HAP-1 (cell line): ENCODE measurements around the gene GRAPL.
"Not testable (repeated sequence)": the region's sequence is repeated elsewhere in the genome, so short reads cannot be mapped to it uniquely, and the experiment has no call there.

Source experiments
- DNase-seq, 2 experiments: peaks; one replicate each; pipeline ENCODE4 v3.0.0-alpha.2; 2016 to 2020; ENCODE audit warnings: low spot score in 2 of 2
- H3K27me3 ChIP-seq: fragments of 250-450 bp; sonication (Bioruptor Pico); 2 replicates; pipeline ENCODE4 v1.5.1; 2020; ENCODE audit warnings: low read depth, mild to moderate bottlenecking, moderate library complexity
- H3K36me3 ChIP-seq: fragments of 250-450 bp; sonication (Bioruptor Pico); replicated peaks from 2 replicates; pipeline ENCODE4 v1.5.1; 2020; ENCODE audit warnings: mild to moderate bottlenecking
- H3K4me1 ChIP-seq: fragments of 250-450 bp; sonication (Bioruptor Pico); 2 replicates; pipeline ENCODE4 v1.5.1; 2020; ENCODE audit warnings: mild to moderate bottlenecking
- H3K4me3 ChIP-seq: fragments of 250-450 bp; sonication (Bioruptor Pico); 2 replicates; pipeline ENCODE4 v1.5.1; 2020; ENCODE audit warnings: mild to moderate bottlenecking, moderate library complexity
- H3K9me3 ChIP-seq: fragments of 250-450 bp; sonication (Bioruptor Pico); 2 replicates; pipeline ENCODE4 v1.5.1; 2020; ENCODE audit warnings: mild to moderate bottlenecking, moderate library complexity
- in situ Hi-C: fragments of 300-500 bp; cut with MboI; formaldehyde crosslinking; loops from 3 replicates; pipeline ENCODE4 v1.14.3; 2020; ENCODE audit warnings: low sequenced_read_pairs, inconsistent platforms, mixed read lengths

The GRAPL gene

DNA sequence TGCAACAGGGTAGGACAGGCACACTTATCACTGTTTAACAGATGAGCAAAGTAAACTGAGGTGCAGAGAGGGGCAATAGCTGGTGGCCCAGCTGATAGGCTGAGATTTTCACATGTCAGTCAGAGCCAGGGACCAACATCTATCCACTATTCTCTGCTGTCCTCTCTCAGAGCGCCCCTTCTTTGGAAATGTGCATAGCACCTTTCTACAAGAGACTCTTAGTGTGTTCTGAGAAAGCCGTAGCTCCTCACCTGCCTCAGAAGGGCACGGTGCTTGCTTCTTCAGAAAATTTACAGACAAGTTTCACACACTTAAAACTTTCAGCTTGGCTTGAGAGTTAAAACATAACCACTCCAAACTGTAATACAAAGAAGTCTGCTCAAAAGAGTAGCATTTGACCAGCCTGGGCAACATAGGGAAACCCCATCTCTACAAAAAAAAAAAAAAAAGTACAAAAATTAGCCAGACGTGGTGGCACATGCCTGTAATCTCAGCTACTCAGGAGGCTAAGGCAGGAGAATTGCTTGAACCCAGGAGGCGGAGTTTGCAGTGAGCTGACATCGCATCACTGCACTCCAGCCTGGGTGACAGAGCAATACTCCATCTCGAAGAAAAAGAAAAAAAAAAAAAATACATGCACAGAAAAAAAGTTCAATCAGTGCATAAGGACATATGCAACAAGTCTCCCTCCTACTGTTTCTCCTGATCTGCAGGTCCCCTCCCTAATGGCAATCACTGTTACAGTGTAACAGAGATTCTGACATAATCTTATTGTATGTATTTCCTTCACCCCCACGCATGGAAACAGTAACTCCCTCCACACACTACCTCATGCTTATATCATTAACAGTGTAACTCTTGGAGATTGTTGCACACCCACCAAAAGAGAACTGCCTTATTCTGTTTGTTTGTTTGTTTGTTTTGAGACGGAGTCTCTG lies 23.6 kb downstream of the GRAPL start:
- DNase-seq, H3K9me3 ChIP-seq, H3K4me1 ChIP-seq, in situ Hi-C loops, H3K36me3 ChIP-seq, H3K27me3 ChIP-seq, H3K4me3 ChIP-seq: not testable (repeated sequence)

DNA sequence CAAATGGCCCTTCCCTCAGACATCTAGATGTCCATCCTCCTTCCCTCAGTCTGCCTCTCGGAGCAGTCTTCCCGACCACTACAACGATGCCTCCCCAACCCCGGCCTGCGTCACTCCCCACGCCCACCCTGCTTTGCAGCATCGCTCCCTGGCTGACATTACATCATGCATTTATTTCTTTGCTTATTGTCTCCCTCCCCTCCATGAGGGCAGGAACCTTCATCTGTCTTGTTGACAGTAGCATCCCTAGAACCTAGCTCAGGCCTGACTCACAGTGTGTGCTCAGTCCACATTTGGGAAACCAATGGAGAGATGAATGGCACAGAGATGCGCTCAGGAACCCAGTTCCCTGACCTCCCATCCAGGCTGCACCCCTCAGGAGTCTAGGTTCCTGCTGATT lies 30.2 kb downstream of the GRAPL start:
- H3K36me3 ChIP-seq, in situ Hi-C loops, H3K4me1 ChIP-seq, H3K27me3 ChIP-seq, H3K9me3 ChIP-seq, H3K4me3 ChIP-seq, DNase-seq: not testable (repeated sequence)

DNA sequence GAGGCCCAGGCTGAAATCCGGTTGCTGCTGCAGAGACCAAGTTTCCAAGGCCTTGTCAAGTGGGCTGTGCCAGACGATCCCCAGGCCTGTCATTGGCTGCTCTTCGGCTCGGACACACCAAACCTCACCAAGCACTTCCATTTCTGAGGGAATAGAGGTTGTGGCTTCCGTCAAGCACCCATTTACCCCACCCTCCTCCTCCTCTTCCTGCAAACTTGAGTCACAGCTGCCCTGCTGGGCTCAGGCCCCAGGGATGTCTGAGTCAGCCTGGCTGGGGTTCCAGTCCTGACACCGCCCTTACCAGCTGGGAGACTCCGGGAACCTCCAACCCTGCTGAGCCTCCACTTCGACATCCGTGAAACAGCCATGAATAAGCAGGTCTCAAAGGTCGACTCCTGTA lies 31.1 kb downstream of the GRAPL start:
- H3K4me1 ChIP-seq, H3K27me3 ChIP-seq, DNase-seq, H3K36me3 ChIP-seq, H3K4me3 ChIP-seq, in situ Hi-C loops, H3K9me3 ChIP-seq: not testable (repeated sequence)

DNA sequence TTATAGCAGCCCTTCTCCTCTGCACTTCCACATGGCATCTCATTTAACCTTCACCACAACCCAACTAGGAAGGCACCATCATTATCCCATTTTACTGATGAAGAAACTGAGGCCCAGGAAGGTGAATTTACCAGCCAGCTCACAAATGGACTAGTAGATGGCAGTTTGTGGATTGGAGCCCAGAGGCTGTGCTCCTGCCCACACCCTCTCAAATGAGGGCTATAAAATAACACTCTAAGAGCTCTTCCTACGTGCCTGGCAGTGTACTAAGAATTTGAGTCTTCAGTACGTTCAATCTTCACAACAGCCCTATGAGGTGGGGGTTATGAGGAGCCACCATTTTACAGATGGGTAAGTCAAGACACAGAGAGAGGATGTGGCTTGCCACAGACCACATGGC lies 31.5 kb downstream of the GRAPL start:
- H3K9me3 ChIP-seq, H3K36me3 ChIP-seq, H3K4me1 ChIP-seq, H3K27me3 ChIP-seq, H3K4me3 ChIP-seq, in situ Hi-C loops, DNase-seq: not testable (repeated sequence)

DNA sequence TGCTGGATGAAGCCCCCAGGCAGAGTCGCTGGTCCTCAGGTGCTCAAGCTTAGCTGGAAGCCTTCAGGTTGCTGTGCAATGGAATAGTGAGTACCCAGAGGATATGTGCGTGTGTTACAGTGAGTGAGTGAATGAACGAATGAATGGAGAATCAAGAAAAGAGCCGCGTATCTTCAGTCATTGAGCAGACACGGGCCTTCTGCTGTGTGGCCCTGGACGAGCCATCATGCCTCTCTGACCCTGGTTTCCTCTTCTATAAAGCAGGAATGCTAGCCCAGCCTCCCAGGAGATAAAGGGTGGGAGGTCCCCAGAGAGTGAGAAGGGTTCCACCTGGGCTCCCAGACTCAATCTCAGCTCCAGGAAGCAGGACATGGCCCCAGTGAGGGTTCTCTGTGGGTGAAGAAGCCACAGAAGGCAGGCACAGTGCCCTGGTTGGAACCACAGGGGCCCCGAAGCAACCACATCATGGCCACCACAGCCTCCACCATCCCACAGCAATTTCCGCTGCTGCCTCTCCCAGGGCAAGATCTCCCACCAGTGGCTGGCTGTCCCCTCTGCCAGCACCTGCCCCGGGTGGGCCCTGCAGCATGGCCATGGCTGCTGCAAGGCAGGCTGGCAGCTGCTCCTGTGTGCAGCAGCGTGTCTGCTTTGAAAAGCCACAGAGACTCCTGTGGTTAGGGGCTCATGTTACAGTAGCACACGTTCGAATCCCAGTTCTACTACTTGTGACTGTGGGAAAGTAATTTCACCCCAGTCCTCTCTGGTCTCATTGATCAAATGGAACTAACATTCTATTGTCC lies 34.1 kb downstream of the GRAPL start:
- in situ Hi-C loops, result not testable (repeated sequence)

DNA sequence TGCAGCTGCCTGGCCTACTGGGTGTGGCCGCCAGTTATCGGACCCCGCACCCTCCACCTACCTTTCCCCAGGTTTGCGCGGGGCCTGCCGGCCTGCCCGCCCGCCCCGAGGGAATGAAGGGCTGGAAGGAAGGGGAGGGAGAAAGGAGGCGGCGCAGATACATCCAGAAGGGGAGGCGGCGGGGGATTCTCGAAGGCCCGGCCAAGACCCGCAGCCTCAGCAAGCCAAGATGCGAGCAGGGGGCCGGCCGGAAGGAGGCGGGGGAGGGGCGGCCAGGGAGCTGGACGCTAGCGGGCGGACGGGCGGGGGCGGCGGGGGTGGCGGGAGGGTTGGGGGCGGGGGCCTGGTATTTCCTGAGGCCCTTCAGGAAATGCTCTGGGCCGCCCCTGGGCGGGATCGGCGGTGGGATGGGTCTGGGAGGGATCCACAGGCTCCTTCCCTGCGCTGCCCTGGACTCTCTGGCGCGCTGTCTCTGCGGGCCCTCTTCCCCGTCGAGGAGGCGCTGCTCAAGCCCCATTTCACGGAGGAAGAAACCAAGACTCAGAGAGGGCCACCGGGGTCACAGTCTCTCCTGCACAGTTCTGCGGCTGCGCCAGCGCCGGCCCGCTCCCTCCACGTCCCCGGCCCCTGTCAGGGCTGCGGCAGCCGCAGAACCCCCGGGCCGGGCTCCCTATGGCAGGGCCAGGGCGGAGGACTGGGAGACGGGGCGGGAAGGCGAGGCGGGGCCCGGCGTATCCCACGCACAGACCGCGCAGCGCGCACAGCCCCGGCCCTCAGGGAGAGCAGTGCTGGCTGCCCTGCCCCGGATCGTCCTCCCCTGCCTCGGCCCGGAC lies 35.2 kb downstream of the GRAPL start:
- H3K36me3 ChIP-seq, DNase-seq, H3K4me1 ChIP-seq, in situ Hi-C loops, H3K4me3 ChIP-seq, H3K9me3 ChIP-seq, H3K27me3 ChIP-seq: not testable (repeated sequence)

More for the DNA sequence above, 34.1 kb downstream of the GRAPL start:
- not testable (repeated sequence) for H3K27me3 ChIP-seq, H3K4me1 ChIP-seq, DNase-seq, H3K36me3 ChIP-seq, H3K4me3 ChIP-seq, H3K9me3 ChIP-seq

DNA sequence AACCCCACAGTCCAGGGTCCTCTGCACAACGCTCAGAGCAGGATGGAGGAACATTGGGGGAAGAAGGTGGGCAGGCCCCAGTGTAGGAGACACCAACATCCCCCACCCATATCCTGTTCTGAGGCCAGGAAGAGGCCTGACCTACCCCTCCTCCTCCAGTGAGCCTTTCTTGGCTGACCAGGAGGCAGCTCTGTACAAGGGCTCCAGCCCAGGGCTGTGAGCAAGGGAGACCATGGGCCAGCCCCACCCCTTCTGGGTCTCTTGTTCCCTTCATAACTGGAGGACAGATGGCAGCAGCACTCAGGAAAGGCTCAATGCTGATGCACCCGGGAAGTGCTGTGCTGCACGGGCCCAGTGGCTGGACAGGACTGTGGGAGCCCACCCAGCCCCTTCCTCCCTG lies 47.0 kb downstream of the GRAPL start:
- H3K4me3 ChIP-seq, H3K36me3 ChIP-seq, in situ Hi-C loops, DNase-seq, H3K27me3 ChIP-seq, H3K4me1 ChIP-seq, H3K9me3 ChIP-seq: not testable (repeated sequence)

DNA sequence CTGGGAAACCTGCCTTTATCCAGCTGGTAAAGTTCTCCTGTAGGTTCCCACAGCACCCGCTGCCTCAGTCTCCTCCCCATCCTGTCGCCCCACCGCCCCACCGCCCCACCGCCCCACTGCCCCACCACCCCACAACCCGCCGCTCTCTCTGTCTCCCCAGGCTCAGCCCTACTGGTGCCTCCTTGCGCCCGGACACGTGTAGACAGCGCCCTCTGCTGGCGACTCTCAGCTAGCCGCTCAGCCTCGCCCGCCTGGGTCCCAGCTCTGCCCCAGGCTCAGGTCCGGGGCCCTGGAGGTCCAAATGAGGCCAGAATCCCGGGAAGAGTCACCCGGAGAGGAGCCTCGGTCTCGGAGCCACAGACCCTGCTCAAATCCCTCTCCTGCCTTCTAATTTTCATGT lies 48.0 kb downstream of the GRAPL start:
- H3K4me3 ChIP-seq, H3K4me1 ChIP-seq, H3K36me3 ChIP-seq, DNase-seq, in situ Hi-C loops, H3K9me3 ChIP-seq, H3K27me3 ChIP-seq: not testable (repeated sequence)

DNA sequence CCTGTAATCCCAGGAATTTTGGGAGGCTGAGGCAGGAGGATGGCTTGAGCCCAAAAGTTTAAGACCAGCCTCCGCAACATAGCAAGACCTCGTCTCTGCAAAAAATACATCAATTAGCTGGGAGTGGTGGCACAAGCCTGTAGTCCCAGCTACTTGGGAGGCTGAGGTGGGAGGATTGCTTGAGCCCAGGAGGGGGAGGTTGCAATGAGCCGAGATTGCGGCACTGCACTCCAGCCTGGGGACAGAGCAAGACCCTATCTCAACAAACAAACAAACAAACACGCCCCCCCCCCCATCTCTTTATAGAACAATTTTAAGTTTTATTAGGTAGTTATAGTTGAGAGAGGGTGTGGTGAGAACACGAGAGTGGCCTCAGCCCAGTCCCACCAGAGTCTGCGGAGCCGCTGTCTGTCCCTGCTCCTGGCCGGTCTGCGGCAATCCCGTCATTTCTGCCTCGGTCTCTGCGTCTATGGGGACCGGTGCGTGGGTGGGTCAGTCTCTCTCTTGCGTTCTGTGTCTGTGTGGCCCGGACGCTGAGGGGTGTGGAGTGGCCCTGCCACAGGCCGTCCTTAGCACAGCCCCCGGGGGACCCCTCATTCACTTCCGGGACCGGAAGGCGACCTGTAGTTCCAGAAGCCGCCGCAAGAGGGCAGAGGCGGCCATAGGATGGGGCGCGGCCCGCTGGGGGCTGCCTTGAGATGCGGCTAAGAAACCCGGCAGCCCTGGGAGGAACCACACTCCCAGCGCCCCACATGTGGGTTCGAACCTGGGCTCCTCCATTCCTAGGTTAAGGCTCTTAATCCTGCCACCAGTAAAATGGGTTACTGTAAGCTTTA lies 53.9 kb downstream of the GRAPL start:
- H3K27me3 ChIP-seq, H3K4me1 ChIP-seq, in situ Hi-C loops: not testable (repeated sequence)

DNA sequence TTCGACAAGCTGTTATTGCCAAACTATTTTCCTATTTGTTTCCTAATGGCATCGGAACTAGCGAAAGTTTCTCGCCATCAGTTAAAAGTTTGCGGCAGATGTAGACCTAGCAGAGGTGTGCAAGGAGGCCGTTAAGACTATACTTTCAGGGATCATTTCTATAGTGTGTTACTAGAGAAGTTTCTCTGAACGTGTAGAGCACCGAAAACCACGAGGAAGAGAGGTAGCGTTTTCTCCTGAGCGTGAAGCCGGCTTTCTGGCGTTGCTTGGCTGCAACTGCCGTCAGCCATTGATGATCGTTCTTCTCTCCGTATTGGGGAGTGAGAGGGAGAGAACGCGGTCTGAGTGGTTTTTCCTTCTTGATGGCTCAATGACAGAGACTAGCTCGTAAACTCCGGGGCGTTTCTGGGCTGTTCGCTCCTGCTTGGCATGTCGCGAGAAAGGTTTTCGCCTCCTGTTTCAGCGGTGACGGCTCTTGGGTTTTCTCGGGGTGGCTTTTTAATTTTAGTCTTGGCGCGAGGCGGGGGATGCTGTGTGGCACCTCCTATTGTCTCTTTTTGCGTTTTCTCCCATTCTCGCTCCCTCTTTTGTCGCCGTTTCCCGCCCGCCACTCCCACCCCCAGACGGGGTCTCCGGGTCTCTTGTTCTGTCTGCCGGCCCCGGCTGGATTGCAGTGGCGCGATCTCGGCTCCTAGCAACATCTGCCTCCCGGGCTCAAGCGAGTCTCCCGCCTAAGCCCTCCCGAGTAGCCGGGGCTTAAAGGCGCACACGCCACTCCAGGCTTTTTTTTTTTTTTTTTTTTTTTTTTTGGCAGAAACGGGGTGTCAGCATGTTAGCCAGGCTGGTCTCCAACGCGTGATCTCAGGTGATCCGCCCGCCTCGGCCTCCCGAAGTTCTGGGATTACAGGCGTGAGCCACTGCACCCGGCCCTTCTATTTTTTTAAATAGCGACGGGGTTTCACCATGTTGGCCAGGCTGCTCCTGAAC lies 60.8 kb downstream of the GRAPL start:
- H3K36me3 ChIP-seq, in situ Hi-C loops, H3K9me3 ChIP-seq, H3K4me1 ChIP-seq, DNase-seq, H3K27me3 ChIP-seq, H3K4me3 ChIP-seq: not testable (repeated sequence)

More for the DNA sequence above, 53.9 kb downstream of the GRAPL start:
- not testable (repeated sequence) for DNase-seq, H3K9me3 ChIP-seq, H3K36me3 ChIP-seq, H3K4me3 ChIP-seq

DNA sequence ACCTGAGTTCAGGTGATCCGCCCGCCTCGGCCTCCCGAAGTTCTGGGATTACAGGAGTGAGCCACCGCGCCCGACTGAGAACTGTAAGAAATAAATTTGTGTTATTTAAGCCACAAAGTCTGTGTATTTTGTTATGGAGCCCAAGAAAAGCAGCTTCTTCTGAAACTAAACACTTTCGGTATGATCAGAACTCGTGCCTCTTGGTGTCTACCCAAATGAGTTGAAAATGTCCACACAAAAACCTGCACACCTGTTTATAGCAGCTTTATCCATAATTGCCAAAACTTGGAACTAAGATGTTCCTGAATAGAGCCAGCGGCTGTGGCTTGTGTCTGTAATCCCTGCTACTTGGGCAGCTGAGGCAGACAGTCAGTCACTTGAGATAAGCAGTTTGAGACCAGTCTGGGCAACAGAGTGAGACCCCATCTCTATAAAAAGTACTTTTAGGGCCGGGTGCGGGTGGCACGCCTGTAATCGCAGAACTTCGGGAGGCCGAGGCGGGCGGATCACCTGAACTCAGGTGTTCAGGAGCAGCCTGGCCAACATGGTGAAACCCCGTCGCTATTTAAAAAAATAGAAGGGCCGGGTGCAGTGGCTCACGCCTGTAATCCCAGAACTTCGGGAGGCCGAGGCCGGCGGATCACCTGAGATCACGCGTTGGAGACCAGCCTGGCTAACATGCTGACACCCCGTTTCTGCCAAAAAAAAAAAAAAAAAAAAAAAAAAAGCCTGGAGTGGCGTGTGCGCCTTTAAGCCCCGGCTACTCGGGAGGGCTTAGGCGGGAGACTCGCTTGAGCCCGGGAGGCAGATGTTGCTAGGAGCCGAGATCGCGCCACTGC lies 61.7 kb downstream of the GRAPL start:
- H3K36me3 ChIP-seq, H3K4me1 ChIP-seq, in situ Hi-C loops, H3K9me3 ChIP-seq, H3K4me3 ChIP-seq, H3K27me3 ChIP-seq, DNase-seq: not testable (repeated sequence)
